NCI-H2107 treated with DMSO at 0.1 percent for 48 hours (cell line): ENCODE data around the gene AUNIP.

Source experiments
- DNase-seq: peaks from one replicate; lab custom pipeline; 2025; ENCODE audit not compliant: unreplicated experiment; lab: John Stamatoyannopoulos, UW

AUNIP gene

GRCh38 chr1:25811384-25812082 lies 47.7 kb downstream of the AUNIP start:
- DNase-seq: no peak

- peak; percentile 49 for DNase-seq
Observed at GRCh38 chr1:25810341-25811299, 48.6 kb downstream of the AUNIP start.

GRCh38 chr1:25809929-25810328 lies 49.3 kb downstream of the AUNIP start:
- DNase-seq: no peak

- no peak for DNase-seq
Observed at GRCh38 chr1:25809283-25809926, 49.9 kb downstream of the AUNIP start.

- no peak for DNase-seq
Observed at GRCh38 chr1:25808481-25809244, 50.6 kb downstream of the AUNIP start.

GRCh38 chr1:25807480-25808390 lies 51.5 kb downstream of the AUNIP start:
- DNase-seq: no peak

- no peak for DNase-seq
Observed at GRCh38 chr1:25806418-25806817, 52.8 kb downstream of the AUNIP start.

GRCh38 chr1:25805863-25806225 lies 53.4 kb downstream of the AUNIP start:
- DNase-seq: no peak

GRCh38 chr1:25804964-25805862 lies 54.0 kb downstream of the AUNIP start:
- no peak for DNase-seq

- no peak for DNase-seq
Observed at GRCh38 chr1:25804244-25804963, 54.9 kb downstream of the AUNIP start.

- no peak for DNase-seq
Observed at GRCh38 chr1:25803368-25803767, 55.9 kb downstream of the AUNIP start.

- no peak for DNase-seq
Observed at GRCh38 chr1:25802915-25803314, 56.3 kb downstream of the AUNIP start.

GRCh38 chr1:25800703-25801377 lies 58.4 kb downstream of the AUNIP start:
- DNase-seq: no peak

- DNase-seq: no peak
Observed at GRCh38 chr1:25799935-25800702, 59.1 kb downstream of the AUNIP start, which contains the start of gene SELENON. Gene SELENON (plus strand): TSS chr1:25800193. CDS start chr1:25800231, 38 bp downstream.

- no peak for DNase-seq
Observed at GRCh38 chr1:25799352-25799934, 59.8 kb downstream of the AUNIP start.

- no peak for DNase-seq
Observed at GRCh38 chr1:25798666-25799351, 60.4 kb downstream of the AUNIP start.
